Measurements from ENCODE around the gene TDRD5.

TDRD5 gene

DNA sequence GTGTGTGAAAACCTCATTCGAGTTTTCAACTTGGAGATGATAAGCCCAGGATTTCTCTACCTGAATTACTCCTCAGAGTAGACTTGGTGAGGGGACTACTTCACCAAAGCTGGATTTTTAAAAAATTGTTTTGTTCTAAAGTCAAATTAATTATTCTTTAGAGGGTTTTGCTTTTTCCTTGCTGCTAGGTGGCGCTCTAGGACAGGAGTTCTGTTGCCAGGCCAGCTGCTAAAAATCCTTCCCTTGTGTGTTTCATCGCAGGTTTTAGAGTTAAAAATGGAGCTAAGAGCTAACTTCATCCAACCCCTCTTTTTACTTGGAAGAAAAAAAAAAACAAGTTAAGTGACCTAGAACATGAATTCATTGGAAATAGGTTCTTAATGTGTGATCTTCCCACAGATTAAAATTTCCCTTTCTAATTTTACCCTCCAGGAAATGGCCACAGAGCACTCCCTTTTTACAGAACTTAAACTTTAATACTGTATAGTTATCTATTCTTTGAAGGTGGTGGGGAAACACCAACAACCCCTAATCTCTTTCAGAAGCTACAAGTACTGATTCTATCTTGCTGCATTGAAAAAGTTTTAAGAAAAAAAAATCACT, 114.8 kb downstream of the TDRD5 start:
- H3K27ac ChIP-seq (ENCODE audit: low read depth, low read length): no peak overlapping the region
- no peaks in the 10 kb centered on the region for H3K36me3 ChIP-seq (ENCODE audit: insufficient read depth, low read length)
- H3K27me3 ChIP-seq (ENCODE audit: insufficient read depth, low read length): peaks cover 42% of the 10 kb centered on the region
- H2AFZ ChIP-seq (ENCODE audit: low read length, unreplicated experiment): no peak overlapping the region
- no peak overlapping the region for H3K4me3 ChIP-seq (ENCODE audit: low read depth, low read length)
- no peaks in the 10 kb centered on the region for H3K4me1 ChIP-seq (ENCODE audit: control insufficient read depth, insufficient read depth, low read length, unreplicated experiment)
- H3K79me2 ChIP-seq (ENCODE audit: control insufficient read depth, insufficient read depth, low read length, unreplicated experiment): no peaks in the 10 kb centered on the region

- Histone ChIP-seq H3K27me3 (ENCODE audit: insufficient read depth, low read length) (peaks cover 40% of the 10 kb centered on the region), H2AFZ (ENCODE audit: low read length, unreplicated experiment) (no peak overlapping the region), H3K4me3 (ENCODE audit: low read depth, low read length) (no peak overlapping the region), H3K79me2 (ENCODE audit: control insufficient read depth, insufficient read depth, low read length, unreplicated experiment) (no peaks in the 10 kb centered on the region), H3K4me1 (ENCODE audit: control insufficient read depth, insufficient read depth, low read length, unreplicated experiment) (no peaks in the 10 kb centered on the region), H3K27ac (ENCODE audit: low read depth, low read length) (no peak overlapping the region), H3K36me3 (ENCODE audit: insufficient read depth, low read length) (no peaks in the 10 kb centered on the region)
Observed at GRCh38 chr1:179707406-179707805, 115.8 kb downstream of the TDRD5 start.

GRCh38 chr1:179708434-179709195, 117.0 kb downstream of the TDRD5 start:
- Histone ChIP-seq H3K4me3 (ENCODE audit: low read depth, low read length) (no peak overlapping the region), H3K27me3 (ENCODE audit: insufficient read depth, low read length) (peaks cover 33% of the 10 kb centered on the region), H3K79me2 (ENCODE audit: control insufficient read depth, insufficient read depth, low read length, unreplicated experiment) (no peaks in the 10 kb centered on the region), H3K4me1 (ENCODE audit: control insufficient read depth, insufficient read depth, low read length, unreplicated experiment) (no peaks in the 10 kb centered on the region), H3K27ac (ENCODE audit: low read depth, low read length) (no peak overlapping the region), H3K36me3 (ENCODE audit: insufficient read depth, low read length) (no peaks in the 10 kb centered on the region), H2AFZ (ENCODE audit: low read length, unreplicated experiment) (no peak overlapping the region)

DNA sequence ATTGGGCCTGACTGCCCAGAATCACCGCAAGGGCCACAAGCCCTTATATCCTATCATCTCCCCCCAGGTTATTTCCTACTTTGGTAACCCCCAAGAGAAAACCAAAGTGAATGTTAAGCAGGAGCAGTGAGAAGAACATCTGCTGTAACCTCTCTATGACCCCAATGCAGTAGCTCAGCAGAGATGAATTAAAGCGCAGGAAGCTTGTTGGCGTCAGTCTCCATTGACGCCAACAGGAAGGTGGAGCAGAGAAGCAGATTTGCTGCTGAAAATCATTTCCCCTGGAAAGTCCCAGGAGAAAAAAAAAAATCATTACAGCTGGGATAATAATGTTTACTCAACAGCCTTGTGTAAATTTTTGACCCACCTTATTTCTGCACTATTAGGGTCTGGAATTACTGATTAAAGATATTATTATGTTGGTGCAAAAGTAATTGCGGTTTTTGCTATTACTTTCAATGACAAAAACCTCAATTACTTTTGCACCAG, 118.3 kb downstream of the TDRD5 start:
- peaks cover 20% of the 10 kb centered on the region for H3K27me3 ChIP-seq (ENCODE audit: insufficient read depth, low read length)
- no peak overlapping the region for H3K4me3 ChIP-seq (ENCODE audit: low read depth, low read length)
- H3K36me3 ChIP-seq (ENCODE audit: insufficient read depth, low read length): no peaks in the 10 kb centered on the region
- H3K79me2 ChIP-seq (ENCODE audit: control insufficient read depth, insufficient read depth, low read length, unreplicated experiment): no peaks in the 10 kb centered on the region
- no peak overlapping the region for H3K27ac ChIP-seq (ENCODE audit: low read depth, low read length)
- no peaks in the 10 kb centered on the region for H3K4me1 ChIP-seq (ENCODE audit: control insufficient read depth, insufficient read depth, low read length, unreplicated experiment)
- no peak overlapping the region for H2AFZ ChIP-seq (ENCODE audit: low read length, unreplicated experiment)

- no peaks in the 10 kb centered on the region for H3K36me3 ChIP-seq (ENCODE audit: insufficient read depth, low read length)
Observed at GRCh38 chr1:179714159-179714558, 122.5 kb downstream of the TDRD5 start.

GRCh38 chr1:179714623-179715022, 123.0 kb downstream of the TDRD5 start:
- no peak overlapping the region for H2AFZ ChIP-seq (ENCODE audit: low read length, unreplicated experiment)
- no peaks in the 10 kb centered on the region for H3K79me2 ChIP-seq (ENCODE audit: control insufficient read depth, insufficient read depth, low read length, unreplicated experiment)
- no peaks in the 10 kb centered on the region for H3K36me3 ChIP-seq (ENCODE audit: insufficient read depth, low read length)
- H3K4me3 ChIP-seq (ENCODE audit: low read depth, low read length): no peak overlapping the region
- no peaks in the 10 kb centered on the region for H3K4me1 ChIP-seq (ENCODE audit: control insufficient read depth, insufficient read depth, low read length, unreplicated experiment)
- H3K27me3 ChIP-seq (ENCODE audit: insufficient read depth, low read length): peaks cover 8% of the 10 kb centered on the region
- no peak overlapping the region for H3K27ac ChIP-seq (ENCODE audit: low read depth, low read length)

More at GRCh38 chr1:179714159-179714558, 122.5 kb downstream of the TDRD5 start:
- Histone ChIP-seq H2AFZ (ENCODE audit: low read length, unreplicated experiment) (no peak overlapping the region), H3K4me3 (ENCODE audit: low read depth, low read length) (no peak overlapping the region), H3K27me3 (ENCODE audit: insufficient read depth, low read length) (peaks cover 12% of the 10 kb centered on the region), H3K79me2 (ENCODE audit: control insufficient read depth, insufficient read depth, low read length, unreplicated experiment) (no peaks in the 10 kb centered on the region), H3K4me1 (ENCODE audit: control insufficient read depth, insufficient read depth, low read length, unreplicated experiment) (no peaks in the 10 kb centered on the region), H3K27ac (ENCODE audit: low read depth, low read length) (no peak overlapping the region)

- H3K27me3 ChIP-seq (ENCODE audit: insufficient read depth, low read length): peaks cover 7% of the 10 kb centered on the region
- H3K36me3 ChIP-seq (ENCODE audit: insufficient read depth, low read length): no peaks in the 10 kb centered on the region
- H3K79me2 ChIP-seq (ENCODE audit: control insufficient read depth, insufficient read depth, low read length, unreplicated experiment): no peaks in the 10 kb centered on the region
- H2AFZ ChIP-seq (ENCODE audit: low read length, unreplicated experiment): no peak overlapping the region
- no peak overlapping the region for H3K27ac ChIP-seq (ENCODE audit: low read depth, low read length)
- no peak overlapping the region for H3K4me3 ChIP-seq (ENCODE audit: low read depth, low read length)
- no peaks in the 10 kb centered on the region for H3K4me1 ChIP-seq (ENCODE audit: control insufficient read depth, insufficient read depth, low read length, unreplicated experiment)
Observed at GRCh38 chr1:179719272-179719671, 127.6 kb downstream of the TDRD5 start.

- H3K79me2 ChIP-seq (ENCODE audit: control insufficient read depth, insufficient read depth, low read length, unreplicated experiment): no peaks in the 10 kb centered on the region
- no peak overlapping the region for H2AFZ ChIP-seq (ENCODE audit: low read length, unreplicated experiment)
- no peaks in the 10 kb centered on the region for H3K36me3 ChIP-seq (ENCODE audit: insufficient read depth, low read length)
- H3K27ac ChIP-seq (ENCODE audit: low read depth, low read length): no peak overlapping the region
- H3K27me3 ChIP-seq (ENCODE audit: insufficient read depth, low read length): peaks cover 60% of the 10 kb centered on the region
- no peaks in the 10 kb centered on the region for H3K4me1 ChIP-seq (ENCODE audit: control insufficient read depth, insufficient read depth, low read length, unreplicated experiment)
- no peak overlapping the region for H3K4me3 ChIP-seq (ENCODE audit: low read depth, low read length)
Observed at GRCh38 chr1:179728271-179728670, 136.6 kb downstream of the TDRD5 start.

- H3K4me3 ChIP-seq (ENCODE audit: low read depth, low read length): no peak overlapping the region
- no peak overlapping the region for H3K27ac ChIP-seq (ENCODE audit: low read depth, low read length)
- H3K27me3 ChIP-seq (ENCODE audit: insufficient read depth, low read length): peaks cover 62% of the 10 kb centered on the region
- no peaks in the 10 kb centered on the region for H3K4me1 ChIP-seq (ENCODE audit: control insufficient read depth, insufficient read depth, low read length, unreplicated experiment)
- H3K36me3 ChIP-seq (ENCODE audit: insufficient read depth, low read length): no peaks in the 10 kb centered on the region
- no peaks in the 10 kb centered on the region for H3K79me2 ChIP-seq (ENCODE audit: control insufficient read depth, insufficient read depth, low read length, unreplicated experiment)
- no peak overlapping the region for H2AFZ ChIP-seq (ENCODE audit: low read length, unreplicated experiment)
Observed at GRCh38 chr1:179729881-179730280, 138.2 kb downstream of the TDRD5 start.

- no peaks in the 10 kb centered on the region for H3K79me2 ChIP-seq (ENCODE audit: control insufficient read depth, insufficient read depth, low read length, unreplicated experiment)
- no peak overlapping the region for H3K27ac ChIP-seq (ENCODE audit: low read depth, low read length)
- no peaks in the 10 kb centered on the region for H3K36me3 ChIP-seq (ENCODE audit: insufficient read depth, low read length)
- peaks cover 58% of the 10 kb centered on the region for H3K27me3 ChIP-seq (ENCODE audit: insufficient read depth, low read length)
- no peak overlapping the region for H3K4me3 ChIP-seq (ENCODE audit: low read depth, low read length)
- no peaks in the 10 kb centered on the region for H3K4me1 ChIP-seq (ENCODE audit: control insufficient read depth, insufficient read depth, low read length, unreplicated experiment)
- no peak overlapping the region for H2AFZ ChIP-seq (ENCODE audit: low read length, unreplicated experiment)
Observed at GRCh38 chr1:179731643-179732042, 140.0 kb downstream of the TDRD5 start.

Data from ACC112 (cell line).